ENCODE data around the gene CPT1A.

Gene CPT1A

GRCh38 chr11:68710409-68710808 is 131.3 kb downstream of the CPT1A start:
- no peak for DNase-seq (ENCODE audit: low read depth in 2 of 2)

GRCh38 chr11:68709062-68709461 is 132.7 kb downstream of the CPT1A start:
- no peak for DNase-seq (ENCODE audit: low read depth in 2 of 2)

- no peak for DNase-seq (ENCODE audit: low read depth in 2 of 2)
Observed at GRCh38 chr11:68707527-68707926, 134.2 kb downstream of the CPT1A start.

- DNase-seq (ENCODE audit: low read depth in 2 of 2) = no peak
Observed at GRCh38 chr11:68704887-68705286, 136.8 kb downstream of the CPT1A start.

Measured in stimulated activated CD4-positive, alpha-beta T cell treated with anti-CD3 and anti-CD28 coated beads, Interleukin-1b, Interleukin-23, amount 100 ng/mL, for 1 hour (primary cell).